B cell (primary cell): ENCODE measurements around the gene SEMA6A. TPM values are rescaled to one million over a fixed set of nuclear protein-coding genes. Genes with fewer than 3 reads are reported as not detected.

Experiments used
- ATAC-seq: fragments of 200-7000 bp; cut with Tn5 transposase; one replicate; pipeline ENCODE4 v1.10.0; 2021; ENCODE audit warnings: low read depth, mild to moderate bottlenecking, moderate number of reproducible peaks, moderate library complexity
- CTCF ChIA-PET: fragments of 350-600 bp; sonication (Branson Sonifier 250); formaldehyde crosslinking; loops from one replicate; lab custom pipeline; 2021; ENCODE audit warnings: antibody characterized with exemption, inconsistent platforms; lab: Charles Lee
- POLR2A ChIA-PET: fragments of 350-600 bp; sonication (Branson Sonifier 250); formaldehyde crosslinking; loops from one replicate; lab custom pipeline; 2021; ENCODE audit warnings: antibody characterized with exemption; lab: Charles Lee
- DNase-seq: peaks from one replicate; pipeline ENCODE4 v3.0.0; 2013
- H2AFZ ChIP-seq: 2 replicates; pipeline ENCODE4 v1.6.1; 2012; ENCODE audit warnings: mild to moderate bottlenecking, low read depth, low read length; ENCODE audit not compliant: insufficient read depth, poor library complexity, severe bottlenecking
- H3K27ac ChIP-seq, 2 donors: 1 replicate in 1 of 2; 2 replicates in 1 of 2; pipeline ENCODE4 v1.5.1; 2012 to 2013; ENCODE audit warnings: low read length in 2 of 2, mild to moderate bottlenecking in 2 of 2, moderate library complexity in 1 of 2
- H3K27me3 ChIP-seq, 4 experiments: fragments of 200-600 bp in 1 of 4; sonication (generic) in 1 of 4; replicated peaks in 1 of 4; 1 replicate in 2 of 4; 2 replicates in 2 of 4; pipeline versions ENCODE4 v1.6.1 to v1.7.0; 2013 to 2016; ENCODE audit warnings: low read length in 3 of 4, mild to moderate bottlenecking in 2 of 4, mixed read lengths in 1 of 4, moderate library complexity in 1 of 4; ENCODE audit not compliant: insufficient read depth in 4 of 4, control insufficient read depth in 3 of 4; ENCODE audit errors: control extremely low read depth in 1 of 4
- H3K36me3 ChIP-seq, 2 experiments: replicated peaks in 1 of 2; 1 replicate in 1 of 2; 2 replicates in 1 of 2; pipeline versions ENCODE4 v1.6.1 to v1.7.1; 2013; ENCODE audit warnings: low read length in 1 of 2; ENCODE audit not compliant: insufficient read depth in 2 of 2, control insufficient read depth in 1 of 2; ENCODE audit errors: control extremely low read depth in 1 of 2, extremely low read depth in 1 of 2
- H3K4me1 ChIP-seq, 2 donors: fragments of 200-600 bp in 1 of 2; sonication (generic) in 1 of 2; 1 replicate in 1 of 2; 2 replicates in 1 of 2; pipeline versions ENCODE4 v1.5.1 to v1.6.1; 2013 to 2017; ENCODE audit warnings: low read length in 2 of 2; ENCODE audit not compliant: control insufficient read depth in 2 of 2, insufficient read depth in 2 of 2
- H3K4me2 ChIP-seq: replicated peaks from 2 replicates; pipeline ENCODE3; 2012; ENCODE audit warnings: mild to moderate bottlenecking, low read depth, low read length; ENCODE audit not compliant: poor library complexity, severe bottlenecking
- H3K4me3 ChIP-seq, 5 experiments: fragments of 200-600 bp in 1 of 5; sonication (generic) in 1 of 5; 1 replicate in 3 of 5; 2 replicates in 2 of 5; pipeline versions ENCODE4 v1.5.1 to v1.7.0; 2011 to 2016; ENCODE audit warnings: low read length in 4 of 5, mild to moderate bottlenecking in 4 of 5, low read depth in 2 of 5, control low read depth in 1 of 5, moderate library complexity in 1 of 5; ENCODE audit not compliant: insufficient read depth in 1 of 5; ENCODE audit errors: control extremely low read depth in 1 of 5, extremely low read depth in 1 of 5
- H3K79me2 ChIP-seq: fragments of 200-600 bp; sonication (generic); one replicate; pipeline ENCODE4 v1.6.0; 2016; ENCODE audit warnings: low read length; ENCODE audit not compliant: control insufficient read depth, insufficient read depth
- H3K9ac ChIP-seq: fragments of 200-600 bp; sonication (generic); 2 replicates; pipeline ENCODE4 v1.6.1; 2017; ENCODE audit warnings: mild to moderate bottlenecking, low read length, moderate library complexity
- H3K9me3 ChIP-seq, 3 donors: one replicate each; pipeline versions ENCODE4 v1.6.1 to v1.7.1; 2013; ENCODE audit warnings: low read length in 2 of 3; ENCODE audit not compliant: control insufficient read depth in 2 of 3, insufficient read depth in 1 of 3; ENCODE audit errors: control extremely low read depth in 1 of 3
- H4K20me1 ChIP-seq: 2 replicates; pipeline ENCODE4 v1.6.0; 2012; ENCODE audit warnings: mild to moderate bottlenecking, low read length; ENCODE audit not compliant: insufficient read depth, control insufficient read depth, poor library complexity, severe bottlenecking
- H3K27ac Mint-ChIP-seq: one replicate; pipeline ENCODE4 v1.8.0; 2021; ENCODE audit warnings: mixed read lengths
- H3K27me3 Mint-ChIP-seq: one replicate; pipeline ENCODE4 v1.8.0; 2021; ENCODE audit warnings: mixed read lengths
- H3K4me1 Mint-ChIP-seq: one replicate; pipeline ENCODE4 v1.8.0; 2021; ENCODE audit warnings: mixed read lengths
- H3K4me3 Mint-ChIP-seq: one replicate; pipeline ENCODE4 v1.8.0; 2021; ENCODE audit warnings: mixed read lengths
- H3K9me3 Mint-ChIP-seq: one replicate; pipeline ENCODE4 v1.8.0; 2022; ENCODE audit warnings: mixed read lengths; ENCODE audit not compliant: insufficient read depth
- EZH2 ChIP-seq: IDR thresholded peaks from 2 replicates; pipeline ENCODE4 v1.6.1; 2012; ENCODE audit warnings: borderline replicate concordance, low read depth, mild to moderate bottlenecking, moderate library complexity, low read length; ENCODE audit not compliant: insufficient read depth, poor library complexity, severe bottlenecking
- WGBS: methylation state at CpG from one replicate; pipeline ENCODE4 v1.1.5; 2013; ENCODE audit warnings: missing lambda C conversion rate; ENCODE audit not compliant: insufficient coverage; 5-methylcytosine and 5-hydroxymethylcytosine counted together
- intact Hi-C: fragments of 100-400 bp; cut with micrococcal nuclease; formaldehyde crosslinking; loops from one replicate; pipeline ENCODE4 v1.10.0; 2022
- polyA plus RNA-seq: library from polyadenylated mRNA; depleted of rRNA; stranded (reverse); fragments of >200 nt; gene quantifications from 2 replicates; pipeline ENCODE4 v1.2.3, GENCODE V29; 2012
- total RNA-seq, 2 donors: library from RNA; stranded (reverse); fragments of 120-200 nt in 1 of 2; gene quantifications; 1 replicate in 1 of 2; 2 replicates in 1 of 2; pipeline versions ENCODE4 v1.2.3 to v1.2.4, GENCODE V29; 2013 to 2022
- TF ChIP-seq, protein P1 (sequence below): fragments of 200-600 bp; IDR thresholded peaks from one replicate; pipeline ENCODE4 v1.8.0; 2022; ENCODE audit warnings: antibody characterized with exemption, mild to moderate bottlenecking

The SEMA6A gene
- total and polyA plus RNA-seq, 2 donors (not counting 1 experiment from before 2014, with no cell fraction given): 0.44 TPM; not detected in 1

DNA sequence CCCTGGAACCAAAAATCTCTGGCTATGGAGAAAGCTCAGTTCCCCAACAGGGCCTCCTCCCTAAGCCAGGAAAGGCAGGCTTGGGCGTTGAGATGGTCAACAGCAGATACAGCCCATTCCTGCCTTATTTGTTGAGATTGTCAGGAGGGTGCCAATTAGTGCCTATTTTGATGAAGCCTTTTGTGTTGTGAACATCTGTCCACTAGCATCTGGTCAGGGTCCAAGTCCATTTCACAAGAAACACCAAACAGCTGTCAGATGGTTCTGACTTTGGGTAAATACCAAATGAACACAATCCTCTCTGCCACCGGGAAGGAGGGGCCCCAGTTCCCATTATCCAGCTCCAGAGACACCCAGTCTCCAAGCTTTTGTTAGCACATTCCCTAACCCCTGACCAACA lies 19.9 kb downstream of the SEMA6A start:
- ATAC-seq: no peak
- no peak for DNase-seq
- no peak overlapping the region for H3K27ac Mint-ChIP-seq
- no peaks in the 10 kb centered on the region for H3K9me3 Mint-ChIP-seq
- Histone ChIP-seq H3K9ac (no peak overlapping the region), H3K79me2 (no peaks in the 10 kb centered on the region), H2AFZ (no peak overlapping the region), H3K27ac (no peak overlapping the region), H3K4me2 (no peak overlapping the region), H3K36me3 (no peaks in the 10 kb centered on the region), H4K20me1 (no peaks in the 10 kb centered on the region), H3K27me3 (no peaks in the 10 kb centered on the region), H3K4me1 (no peaks in the 10 kb centered on the region), H3K4me3 (no peak overlapping the region), H3K9me3 (no peaks in the 10 kb centered on the region)
- intact Hi-C loops: loop anchor here (5.0 kb wide), 1 partner anchor 393 kb away; no protein-coding TSS in a partner anchor
- H3K4me1 Mint-ChIP-seq: no peaks in the 10 kb centered on the region
- H3K4me3 Mint-ChIP-seq: no peak overlapping the region
- CTCF ChIA-PET: no interaction called here
- TF ChIP-seq, protein P1, sequence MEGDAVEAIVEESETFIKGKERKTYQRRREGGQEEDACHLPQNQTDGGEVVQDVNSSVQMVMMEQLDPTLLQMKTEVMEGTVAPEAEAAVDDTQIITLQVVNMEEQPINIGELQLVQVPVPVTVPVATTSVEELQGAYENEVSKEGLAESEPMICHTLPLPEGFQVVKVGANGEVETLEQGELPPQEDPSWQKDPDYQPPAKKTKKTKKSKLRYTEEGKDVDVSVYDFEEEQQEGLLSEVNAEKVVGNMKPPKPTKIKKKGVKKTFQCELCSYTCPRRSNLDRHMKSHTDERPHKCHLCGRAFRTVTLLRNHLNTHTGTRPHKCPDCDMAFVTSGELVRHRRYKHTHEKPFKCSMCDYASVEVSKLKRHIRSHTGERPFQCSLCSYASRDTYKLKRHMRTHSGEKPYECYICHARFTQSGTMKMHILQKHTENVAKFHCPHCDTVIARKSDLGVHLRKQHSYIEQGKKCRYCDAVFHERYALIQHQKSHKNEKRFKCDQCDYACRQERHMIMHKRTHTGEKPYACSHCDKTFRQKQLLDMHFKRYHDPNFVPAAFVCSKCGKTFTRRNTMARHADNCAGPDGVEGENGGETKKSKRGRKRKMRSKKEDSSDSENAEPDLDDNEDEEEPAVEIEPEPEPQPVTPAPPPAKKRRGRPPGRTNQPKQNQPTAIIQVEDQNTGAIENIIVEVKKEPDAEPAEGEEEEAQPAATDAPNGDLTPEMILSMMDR: no peak
- TF ChIP-seq EZH2: no peak
- H3K27me3 Mint-ChIP-seq: no peaks in the 10 kb centered on the region
- POLR2A ChIA-PET: no interaction called here
- 100% methylated on average over 1 of the region's 2 CpGs for WGBS

DNA sequence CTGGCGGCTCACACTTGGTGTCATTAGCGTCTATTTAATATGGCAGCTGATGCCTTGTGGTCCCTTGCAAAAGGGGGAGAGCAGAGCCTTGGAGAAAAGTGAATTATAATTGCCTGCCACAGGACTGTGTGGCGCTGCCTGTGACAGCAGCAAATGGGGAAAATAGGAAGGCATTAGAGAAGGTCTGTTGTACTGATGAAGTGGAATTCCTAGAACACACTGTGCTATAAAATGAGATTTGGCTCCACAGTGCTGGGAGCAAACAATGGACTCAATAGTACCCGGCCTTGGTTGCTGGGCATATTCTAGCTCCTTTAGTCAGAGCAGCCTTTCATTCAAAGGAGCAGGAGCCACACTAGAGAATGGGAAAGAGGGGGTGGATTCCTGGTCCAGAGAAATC lies 21.3 kb downstream of the SEMA6A start:
- 98% methylated on average over 4 of the region's 4 CpGs for WGBS
- H2AFZ ChIP-seq: no peak overlapping the region
- no peaks in the 10 kb centered on the region for H3K27me3 ChIP-seq
- no peaks in the 10 kb centered on the region for H3K4me1 ChIP-seq
- no peak overlapping the region for H3K27ac ChIP-seq
- Mint-ChIP-seq H3K4me3 (no peak overlapping the region), H3K27ac (no peak overlapping the region), H3K9me3 (no peaks in the 10 kb centered on the region), H3K27me3 (no peaks in the 10 kb centered on the region), H3K4me1 (no peaks in the 10 kb centered on the region)
- no peak overlapping the region for H3K4me2 ChIP-seq
- DNase-seq (no peak), ATAC-seq (no peak)
- no peak overlapping the region for H3K4me3 ChIP-seq
- TF ChIP-seq, protein P1: no peak
- no peak for TF ChIP-seq EZH2
- POLR2A ChIA-PET: no interaction called here
- H3K79me2 ChIP-seq: no peaks in the 10 kb centered on the region
- no peak overlapping the region for H3K9ac ChIP-seq
- CTCF ChIA-PET: no interaction called here
- no peaks in the 10 kb centered on the region for H3K9me3 ChIP-seq
- intact Hi-C loops: no loop called here
- no peaks in the 10 kb centered on the region for H3K36me3 ChIP-seq
- H4K20me1 ChIP-seq: no peaks in the 10 kb centered on the region
